HCT116 (cell line): ENCODE measurements around the gene DPP10. TPM values are rescaled to one million over a fixed set of nuclear protein-coding genes. Genes with fewer than 3 reads are reported as not detected.

Experiments
- ATAC-seq: fragments of 200-7000 bp; cut with Tn5 transposase; 2 replicates; pipeline ENCODE4 v1.9.1; 2020; ENCODE audit warnings: mild to moderate bottlenecking, moderate library complexity
- BruUV-seq: library from RNA; stranded (reverse); fragments of 400-500 nt; replicated peaks from 2 replicates; lab custom pipeline; 2021; lab: Mats Ljungman, UMichigan
- CTCF ChIA-PET: fragments of 300-600 bp; sonication (Branson Sonifier 250); formaldehyde crosslinking; loops from one replicate; lab custom pipeline; 2021; ENCODE audit warnings: antibody characterized with exemption; lab: Charles Lee
- POLR2A ChIA-PET: fragments of 300-600, 350-600 bp; sonication (Branson Sonifier 250); formaldehyde crosslinking; loops from one replicate; lab custom pipeline; 2021; ENCODE audit warnings: antibody characterized with exemption; lab: Charles Lee
- RAD21 ChIA-PET, 2 experiments: fragments of 300-600 bp; sonication (Branson Sonifier 250); formaldehyde crosslinking; loops; one replicate each; lab custom pipeline; 2023; ENCODE audit warnings: low total read pairs in 2 of 2; ENCODE audit not compliant: uncharacterized antibody in 2 of 2, unreplicated experiment in 2 of 2, low non-redundant PET in 1 of 2; lab: Charles Lee
- DNase-seq: peaks from one replicate; pipeline ENCODE4 v3.0.0-alpha.2; 2010; ENCODE audit warnings: low read depth, low spot score
- H2AFZ ChIP-seq: fragments of 200-600 bp; shearing (Covaris generic), sonication (generic); 2 replicates; pipeline ENCODE4 v1.6.1; 2017; ENCODE audit warnings: low read depth, mixed run types, mixed read lengths, antibody characterized with exemption, low read length; ENCODE audit not compliant: poor library complexity, severe bottlenecking
- H3K27ac ChIP-seq: 2 replicates; pipeline ENCODE4 v1.5.1; 2012; ENCODE audit warnings: low read depth, low read length
- H3K27me3 ChIP-seq: fragments of 200-600 bp; sonication (generic); 2 replicates; pipeline ENCODE4 v1.6.1; 2016; ENCODE audit warnings: mixed run types, low read length, mixed read lengths; ENCODE audit not compliant: insufficient read depth
- H3K36me3 ChIP-seq, 2 experiments: fragments of 200-500 bp in 1 of 2; fragments of 200-600 bp in 1 of 2; sonication (Bioruptor generic) in 1 of 2; sonication (generic) in 1 of 2; 2 replicates each; pipeline versions ENCODE4 v1.5.1 to v1.6.1; 2014 to 2016; ENCODE audit warnings: low read length in 2 of 2, inconsistent platforms in 1 of 2, mixed read lengths in 1 of 2, mixed run types in 1 of 2; ENCODE audit not compliant: insufficient read depth in 2 of 2, control insufficient read depth in 1 of 2
- H3K4me1 ChIP-seq, 2 experiments: fragments of 200-600 bp in 1 of 2; sonication (generic) in 1 of 2; 2 replicates each; pipeline versions ENCODE4 v1.5.1 to v1.6.1; 2012 to 2017; ENCODE audit warnings: low read length in 2 of 2, inconsistent platforms in 1 of 2, mild to moderate bottlenecking in 1 of 2, mixed read lengths in 1 of 2, mixed run types in 1 of 2, moderate library complexity in 1 of 2; ENCODE audit not compliant: insufficient read depth in 2 of 2, control insufficient read depth in 1 of 2
- H3K4me2 ChIP-seq: fragments of 200-600 bp; sonication (generic); 2 replicates; pipeline ENCODE4 v1.6.1; 2017; ENCODE audit warnings: mixed run types, low read length, mixed read lengths
- H3K4me3 ChIP-seq, 2 experiments: fragments of 200-600 bp in 1 of 2; sonication (generic) in 1 of 2; replicated peaks in 1 of 2; 2 replicates each; pipeline ENCODE4 v1.5.1; 2011 to 2016; ENCODE audit warnings: low read length in 2 of 2, control low read depth in 1 of 2, low read depth in 1 of 2, mild to moderate bottlenecking in 1 of 2, mixed read lengths in 1 of 2, mixed run types in 1 of 2
- H3K79me2 ChIP-seq: fragments of 200-600 bp; sonication (generic); 2 replicates; pipeline ENCODE4 v1.6.1; 2017; ENCODE audit warnings: mild to moderate bottlenecking, mixed run types, low read length, moderate library complexity, mixed read lengths; ENCODE audit not compliant: insufficient read depth
- H3K9ac ChIP-seq: fragments of 200-600 bp; sonication (generic); 2 replicates; pipeline ENCODE4 v1.6.1; 2016; ENCODE audit warnings: low read length, mixed read lengths
- H3K9me2 ChIP-seq: fragments of 200-600 bp; sonication (generic), shearing (Covaris generic); 2 replicates; pipeline ENCODE4 v1.6.1; 2017; ENCODE audit warnings: mixed run types, mild to moderate bottlenecking, moderate library complexity; ENCODE audit not compliant: insufficient read depth
- H3K9me3 ChIP-seq, 2 experiments: fragments of 200-500 bp in 1 of 2; fragments of 200-600 bp in 1 of 2; sonication (Bioruptor generic) in 1 of 2; sonication (generic) in 1 of 2; 2 replicates each; pipeline ENCODE4 v1.6.1; 2014 to 2017; ENCODE audit warnings: low read length in 2 of 2, mixed read lengths in 2 of 2, inconsistent platforms in 1 of 2, low read depth in 1 of 2, mild to moderate bottlenecking in 1 of 2, mixed run types in 1 of 2, moderate library complexity in 1 of 2; ENCODE audit not compliant: control insufficient read depth in 1 of 2, insufficient read depth in 1 of 2
- H4K20me1 ChIP-seq: fragments of 200-600 bp; sonication (generic), shearing (Covaris generic); 2 replicates; pipeline ENCODE4 v1.6.1; 2017; ENCODE audit warnings: mixed run types, mild to moderate bottlenecking, moderate library complexity; ENCODE audit not compliant: insufficient read depth
- ATF3 ChIP-seq: IDR thresholded peaks from 2 replicates; pipeline ENCODE4 v1.6.1; 2012
- CTCF ChIP-seq, 3 experiments: fragments of 200-600 bp in 1 of 3; sonication (generic) in 1 of 3; IDR thresholded peaks in 2 of 3; conservative IDR thresholded peaks in 1 of 3; 2 replicates each; pipeline ENCODE4 v1.5.1; 2012 to 2017; ENCODE audit warnings: low read depth in 2 of 3, low read length in 2 of 3, antibody characterized with exemption in 1 of 3, borderline replicate concordance in 1 of 3, control low read depth in 1 of 3, mild to moderate bottlenecking in 1 of 3, mixed read lengths in 1 of 3, mixed run types in 1 of 3, moderate library complexity in 1 of 3; ENCODE audit not compliant: insufficient read depth in 1 of 3
- EZH2 ChIP-seq: fragments of 200-600 bp; sonication (generic); IDR thresholded peaks from 2 replicates; pipeline ENCODE4 v1.6.1; 2017; ENCODE audit warnings: antibody characterized with exemption, mixed run types
- EZH2phosphoT487 ChIP-seq: fragments of 200-600 bp; IDR thresholded peaks from 2 replicates; pipeline ENCODE4 v1.6.1; 2018; ENCODE audit warnings: antibody characterized with exemption, borderline replicate concordance
- FOSL1 ChIP-seq: IDR thresholded peaks from 2 replicates; pipeline ENCODE4 v1.6.1; 2012; ENCODE audit warnings: low read depth
- MAX ChIP-seq: IDR thresholded peaks from 2 replicates; pipeline ENCODE4 v1.6.1; 2012
- POLR2A ChIP-seq: IDR thresholded peaks from 2 replicates; pipeline ENCODE4 v1.7.0; 2011; ENCODE audit warnings: borderline replicate concordance; ENCODE audit not compliant: insufficient read depth, insufficient read length; ENCODE audit errors: extremely low read depth
- POLR2AphosphoS5 ChIP-seq: IDR thresholded peaks from 2 replicates; pipeline ENCODE4 v1.6.1; 2011; ENCODE audit warnings: mild to moderate bottlenecking, low read depth, low read length, moderate library complexity
- REST ChIP-seq: IDR thresholded peaks from 2 replicates; pipeline ENCODE4 v1.6.1; 2012; ENCODE audit warnings: low read depth
- SP1 ChIP-seq: IDR thresholded peaks from 2 replicates; pipeline ENCODE4 v1.6.1; 2012; ENCODE audit warnings: low read depth
- ZNF274 ChIP-seq: fragments of 200-500 bp; sonication (Bioruptor generic); IDR thresholded peaks from 2 replicates; pipeline ENCODE4 v1.6.1; 2014; ENCODE audit warnings: mild to moderate bottlenecking, low read depth, low read length, inconsistent platforms
- intact Hi-C: fragments of 100-400 bp; cut with micrococcal nuclease; formaldehyde crosslinking; loops from 2 replicates; pipeline ENCODE4 v1.10.0; 2022
- total RNA-seq: library from RNA; stranded (reverse); gene quantifications from one replicate; pipeline ENCODE4 v1.2.1, GENCODE V29; 2021; ENCODE audit not compliant: unreplicated experiment
- TF ChIP-seq, protein P1 (sequence below): IDR thresholded peaks from 2 replicates; pipeline ENCODE4 v1.6.1; 2011; ENCODE audit warnings: mild to moderate bottlenecking, low read length, moderate library complexity; ENCODE audit not compliant: insufficient replicate concordance; ENCODE audit errors: extremely low read depth

Gene DPP10
- total RNA-seq, 1 experiment from 2014 or later = not detected

DNA sequence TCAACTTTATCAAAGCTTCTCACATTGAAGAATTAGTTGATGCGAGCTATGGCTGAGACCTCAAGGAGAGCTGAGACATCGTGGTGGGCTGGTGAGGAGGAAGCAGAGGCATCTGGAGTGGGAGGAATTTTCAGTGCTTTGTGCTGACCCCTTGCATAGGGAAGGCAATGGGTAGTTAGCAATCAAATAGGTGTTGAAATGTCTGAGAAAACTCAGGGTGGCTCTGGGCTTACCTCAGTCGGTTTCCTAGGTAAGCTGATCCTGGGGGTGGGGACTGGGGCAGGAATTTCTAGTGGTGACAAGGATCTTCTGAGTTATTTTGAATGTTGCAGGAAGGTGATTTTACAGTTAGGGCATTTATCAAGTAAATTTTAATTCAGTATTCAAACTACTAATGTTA lies 20.7 kb upstream of the DPP10 start (continued):
- TF ChIP-seq REST (no peak), POLR2AphosphoS5 (no peak), EZH2 (no peak), EZH2phosphoT487 (no peak), POLR2A (no peak)
- TF ChIP-seq, protein P1, sequence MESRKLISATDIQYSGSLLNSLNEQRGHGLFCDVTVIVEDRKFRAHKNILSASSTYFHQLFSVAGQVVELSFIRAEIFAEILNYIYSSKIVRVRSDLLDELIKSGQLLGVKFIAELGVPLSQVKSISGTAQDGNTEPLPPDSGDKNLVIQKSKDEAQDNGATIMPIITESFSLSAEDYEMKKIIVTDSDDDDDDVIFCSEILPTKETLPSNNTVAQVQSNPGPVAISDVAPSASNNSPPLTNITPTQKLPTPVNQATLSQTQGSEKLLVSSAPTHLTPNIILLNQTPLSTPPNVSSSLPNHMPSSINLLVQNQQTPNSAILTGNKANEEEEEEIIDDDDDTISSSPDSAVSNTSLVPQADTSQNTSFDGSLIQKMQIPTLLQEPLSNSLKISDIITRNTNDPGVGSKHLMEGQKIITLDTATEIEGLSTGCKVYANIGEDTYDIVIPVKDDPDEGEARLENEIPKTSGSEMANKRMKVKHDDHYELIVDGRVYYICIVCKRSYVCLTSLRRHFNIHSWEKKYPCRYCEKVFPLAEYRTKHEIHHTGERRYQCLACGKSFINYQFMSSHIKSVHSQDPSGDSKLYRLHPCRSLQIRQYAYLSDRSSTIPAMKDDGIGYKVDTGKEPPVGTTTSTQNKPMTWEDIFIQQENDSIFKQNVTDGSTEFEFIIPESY = no peak
- TF ChIP-seq, all 23 proteins: peak for 0

DNA sequence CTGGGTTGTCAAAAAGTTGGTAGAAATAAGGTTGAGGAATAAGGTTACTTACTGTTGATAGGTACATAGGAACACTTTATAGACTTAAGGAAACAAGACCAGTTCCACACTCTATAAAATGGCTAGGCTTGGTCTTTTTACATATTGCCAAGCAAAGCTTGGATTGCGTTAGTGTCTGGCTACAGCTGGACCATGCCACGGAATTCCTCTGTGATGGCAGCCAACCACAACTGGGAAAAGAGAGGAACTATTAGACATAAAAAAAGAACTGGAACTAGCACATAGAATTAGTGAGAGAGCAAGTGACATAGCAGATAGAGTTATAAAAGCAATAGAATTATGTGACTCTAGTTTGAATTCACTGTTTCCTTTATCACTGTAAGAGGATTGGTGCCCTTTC lies 17.7 kb upstream of the DPP10 start:
- ChIA-PET RAD21 (no interaction called here), POLR2A (no interaction called here), CTCF (no interaction called here)
- no peaks in the 10 kb centered on the region for H3K79me2 ChIP-seq
- H3K9me2 ChIP-seq = no peaks in the 10 kb centered on the region
- no peaks in the 10 kb centered on the region for H3K4me1 ChIP-seq
- no peak overlapping the region for H3K4me2 ChIP-seq
- H3K4me3 ChIP-seq = no peak overlapping the region
- no peaks in the 10 kb centered on the region for H4K20me1 ChIP-seq
- H3K9me3 ChIP-seq = peaks cover 3 to 6% of the 10 kb centered on the region in 2 experiments; a peak in 2 of 4 replicates
- H3K27ac ChIP-seq = no peak overlapping the region
- BruUV-seq = no TSS peak
- ATAC-seq (no peak), DNase-seq (no peak)
- no peak overlapping the region for H3K9ac ChIP-seq
- no peaks in the 10 kb centered on the region for H3K36me3 ChIP-seq
- intact Hi-C loops = no loop called here
- H3K27me3 ChIP-seq = no peaks in the 10 kb centered on the region
- no peak overlapping the region for H2AFZ ChIP-seq
- TF ChIP-seq REST (no peak), EZH2 (no peak), ZNF274 (no peak), CTCF (IDR thresholded peaks at IDR 0.05 in 2 of 3, conservative IDR thresholded peaks at IDR 0.05 in 1 of 3; ENCODE audit: borderline replicate concordance in 1 of 3, insufficient read depth in 1 of 3, low read depth in 2 of 3, low read length in 2 of 3) (no peak), MAX (no peak), ATF3 (no peak), SP1 (no peak), FOSL1 (no peak)
